Transverse colon (tissue), 4 donors: ENCODE data around the gene ABHD15.

Experiments used
- POLR2A ChIP-seq: fragments of 450-650 bp; IDR thresholded peaks from one replicate; pipeline ENCODE4 v1.6.1; 2016; ENCODE audit warnings: antibody characterized with exemption, mild to moderate bottlenecking, moderate library complexity
- POLR2AphosphoS5 ChIP-seq, 3 donors: sonication (generic); formaldehyde crosslinking; IDR thresholded peaks; one replicate each; pipeline ENCODE4 v1.6.1; 2016; ENCODE audit warnings: antibody characterized with exemption in 3 of 3
- TF ChIP-seq, protein P1 (sequence below), 5 experiments: fragments of 200-600 bp in 3 of 5; fragments of 450-650 bp in 2 of 5; sonication (generic) in 3 of 5; IDR thresholded peaks; 1 replicate in 2 of 5; 2 replicates in 3 of 5; pipeline ENCODE4 v1.5.1; 2016 to 2017; ENCODE audit warnings: antibody characterized with exemption in 5 of 5, inconsistent platforms in 3 of 5, mild to moderate bottlenecking in 2 of 5, moderate library complexity in 1 of 5

DNA sequence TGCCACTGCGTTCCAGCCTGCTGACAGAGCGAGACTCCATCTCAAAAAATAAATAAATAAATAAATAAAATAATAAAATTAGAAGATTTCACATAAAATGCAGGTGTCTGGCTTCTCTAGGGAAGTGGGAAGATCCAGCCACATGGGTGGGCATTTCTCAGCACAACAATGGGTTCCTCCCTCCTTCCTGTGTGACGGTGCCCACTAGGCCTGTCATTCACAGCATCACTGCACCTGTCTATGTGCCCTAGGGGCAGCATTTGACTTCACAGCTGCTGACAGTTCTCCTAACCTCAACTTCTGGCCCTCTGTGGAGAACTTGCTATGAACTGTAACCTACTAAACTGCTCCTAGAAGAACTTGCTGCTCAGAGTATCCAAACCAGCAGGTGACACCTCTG, 3.0 kb downstream of the ABHD15 start:
- TF ChIP-seq, protein P1, sequence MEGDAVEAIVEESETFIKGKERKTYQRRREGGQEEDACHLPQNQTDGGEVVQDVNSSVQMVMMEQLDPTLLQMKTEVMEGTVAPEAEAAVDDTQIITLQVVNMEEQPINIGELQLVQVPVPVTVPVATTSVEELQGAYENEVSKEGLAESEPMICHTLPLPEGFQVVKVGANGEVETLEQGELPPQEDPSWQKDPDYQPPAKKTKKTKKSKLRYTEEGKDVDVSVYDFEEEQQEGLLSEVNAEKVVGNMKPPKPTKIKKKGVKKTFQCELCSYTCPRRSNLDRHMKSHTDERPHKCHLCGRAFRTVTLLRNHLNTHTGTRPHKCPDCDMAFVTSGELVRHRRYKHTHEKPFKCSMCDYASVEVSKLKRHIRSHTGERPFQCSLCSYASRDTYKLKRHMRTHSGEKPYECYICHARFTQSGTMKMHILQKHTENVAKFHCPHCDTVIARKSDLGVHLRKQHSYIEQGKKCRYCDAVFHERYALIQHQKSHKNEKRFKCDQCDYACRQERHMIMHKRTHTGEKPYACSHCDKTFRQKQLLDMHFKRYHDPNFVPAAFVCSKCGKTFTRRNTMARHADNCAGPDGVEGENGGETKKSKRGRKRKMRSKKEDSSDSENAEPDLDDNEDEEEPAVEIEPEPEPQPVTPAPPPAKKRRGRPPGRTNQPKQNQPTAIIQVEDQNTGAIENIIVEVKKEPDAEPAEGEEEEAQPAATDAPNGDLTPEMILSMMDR (IDR thresholded peaks at IDR 0.05) = no peak
- TF ChIP-seq POLR2A (no peak), POLR2AphosphoS5 (IDR thresholded peaks at IDR 0.05) (no peak)
